Vagina (tissue), 2 donors: Measurements from ENCODE around the gene TSNAXIP1. TPM values are rescaled to one million over a fixed set of nuclear protein-coding genes. Genes with fewer than 3 reads are reported as not detected.

Source experiments
- DNase-seq, 2 donors: peaks; one replicate each; pipeline ENCODE4 v3.0.0-alpha.2; 2017; ENCODE audit errors: extremely low spot score in 2 of 2
- H3K27ac ChIP-seq: fragments of 200-600 bp; sonication (generic); one replicate; pipeline ENCODE4 v1.5.1; 2019
- H3K27me3 ChIP-seq: fragments of 200-600 bp; sonication (generic); one replicate; pipeline ENCODE4 v1.5.1; 2019
- H3K36me3 ChIP-seq, 2 donors: fragments of 200-600 bp; sonication (generic); one replicate each; pipeline ENCODE4 v1.5.1; 2017 to 2019
- H3K4me1 ChIP-seq: fragments of 200-600 bp; sonication (generic); one replicate; pipeline ENCODE4 v1.5.1; 2019
- H3K4me3 ChIP-seq, 2 donors: fragments of 200-600 bp; sonication (generic); 1 replicate in 1 of 2; 2 replicates in 1 of 2; pipeline ENCODE4 v1.5.1; 2016 to 2019
- H3K9me3 ChIP-seq: fragments of 200-600 bp; sonication (generic); one replicate; pipeline ENCODE4 v1.5.1; 2019
- CTCF ChIP-seq, 3 experiments: fragments of 450-650 bp in 2 of 3; fragments of 200-600 bp in 1 of 3; sonication (generic) in 1 of 3; IDR thresholded peaks; one replicate each; pipeline ENCODE4 v1.5.1; 2017 to 2019; ENCODE audit warnings: antibody characterized with exemption in 3 of 3, mild to moderate bottlenecking in 2 of 3, moderate library complexity in 2 of 3
- POLR2A ChIP-seq, 2 donors: fragments of 450-650 bp; IDR thresholded peaks; one replicate each; pipeline ENCODE4 v1.6.1; 2017; ENCODE audit warnings: antibody characterized with exemption in 2 of 2, mild to moderate bottlenecking in 2 of 2, moderate library complexity in 2 of 2
- POLR2AphosphoS5 ChIP-seq, 2 donors: sonication (generic); formaldehyde crosslinking; IDR thresholded peaks; one replicate each; pipeline ENCODE4 v1.9.0; 2017; ENCODE audit warnings: antibody characterized with exemption in 2 of 2, mild to moderate bottlenecking in 2 of 2, low read depth in 1 of 2; ENCODE audit not compliant: insufficient read depth in 1 of 2
- intact Hi-C: fragments of 100-400 bp; cut with DNase I; formaldehyde crosslinking; loops from one replicate; pipeline ENCODE4 v1.15.1; 2023
- total RNA-seq: library from RNA; depleted of rRNA; stranded (reverse); fragments of >200 nt; gene quantifications from one replicate; pipeline ENCODE4 v1.2.3, GENCODE V29; 2016

The TSNAXIP1 gene
- total RNA-seq, 1 donor from 2014 or later, result not detected

- DNase-seq, result no peak
- Histone ChIP-seq H3K9me3 (no peaks in the 10 kb centered on the region), H3K27ac (no peak overlapping the region), H3K4me1 (peaks cover 6% of the 10 kb centered on the region), H3K27me3 (no peaks in the 10 kb centered on the region), H3K4me3 (no peak overlapping the region), H3K36me3 (no peaks in the 10 kb centered on the region)
- intact Hi-C loops, result no loop called here
- TF ChIP-seq POLR2AphosphoS5 (IDR thresholded peaks at IDR 0.05; ENCODE audit: insufficient read depth in 1 of 2, low read depth in 1 of 2), result no peak
- TF ChIP-seq POLR2A (IDR thresholded peaks at IDR 0.05), result no peak
- no peak for TF ChIP-seq CTCF (IDR thresholded peaks at IDR 0.05)
Observed at GRCh38 chr16:67761924-67762323, 44.8 kb upstream of the TSNAXIP1 start.

GRCh38 chr16:67762385-67762784 lies 44.3 kb upstream of the TSNAXIP1 start:
- Histone ChIP-seq H3K9me3 (no peaks in the 10 kb centered on the region), H3K36me3 (no peaks in the 10 kb centered on the region), H3K27ac (no peak overlapping the region), H3K4me1 (peaks cover 6% of the 10 kb centered on the region), H3K4me3 (no peak overlapping the region), H3K27me3 (no peaks in the 10 kb centered on the region)
- no peak for DNase-seq
- intact Hi-C loops, result no loop called here
- TF ChIP-seq CTCF (IDR thresholded peaks at IDR 0.05) (no peak), POLR2A (IDR thresholded peaks at IDR 0.05) (no peak), POLR2AphosphoS5 (IDR thresholded peaks at IDR 0.05; ENCODE audit: insufficient read depth in 1 of 2, low read depth in 1 of 2) (no peak)

- intact Hi-C loops, result no loop called here
- Histone ChIP-seq H3K4me3 (no peak overlapping the region), H3K27ac (no peak overlapping the region), H3K9me3 (no peaks in the 10 kb centered on the region), H3K27me3 (no peaks in the 10 kb centered on the region), H3K36me3 (no peaks in the 10 kb centered on the region), H3K4me1 (peaks cover 6% of the 10 kb centered on the region)
- TF ChIP-seq CTCF (IDR thresholded peaks at IDR 0.05) (no peak), POLR2A (IDR thresholded peaks at IDR 0.05) (no peak), POLR2AphosphoS5 (IDR thresholded peaks at IDR 0.05; ENCODE audit: insufficient read depth in 1 of 2, low read depth in 1 of 2) (no peak)
- no peak for DNase-seq
Observed at GRCh38 chr16:67763066-67763465, 43.6 kb upstream of the TSNAXIP1 start.

GRCh38 chr16:67764158-67764667 lies 42.5 kb upstream of the TSNAXIP1 start:
- H3K4me3 ChIP-seq, result no peak overlapping the region
- TF ChIP-seq POLR2A (IDR thresholded peaks at IDR 0.05) (no peak), POLR2AphosphoS5 (IDR thresholded peaks at IDR 0.05; ENCODE audit: insufficient read depth in 1 of 2, low read depth in 1 of 2) (no peak), CTCF (IDR thresholded peaks at IDR 0.05) (no peak)
- peaks cover 6% of the 10 kb centered on the region for H3K4me1 ChIP-seq
- no peak overlapping the region for H3K27ac ChIP-seq
- no peaks in the 10 kb centered on the region for H3K9me3 ChIP-seq
- no peaks in the 10 kb centered on the region for H3K36me3 ChIP-seq
- no peaks in the 10 kb centered on the region for H3K27me3 ChIP-seq
- no peak for DNase-seq
- intact Hi-C loops, result no loop called here

GRCh38 chr16:67766291-67766690 lies 40.4 kb upstream of the TSNAXIP1 start:
- intact Hi-C loops, result no loop called here
- H3K27me3 ChIP-seq, result no peaks in the 10 kb centered on the region
- H3K4me3 ChIP-seq, result no peak overlapping the region
- peaks cover 0 to 8% of the 10 kb centered on the region in 2 donors for H3K36me3 ChIP-seq
- TF ChIP-seq CTCF (IDR thresholded peaks at IDR 0.05) (no peak), POLR2A (IDR thresholded peaks at IDR 0.05) (no peak), POLR2AphosphoS5 (IDR thresholded peaks at IDR 0.05; ENCODE audit: insufficient read depth in 1 of 2, low read depth in 1 of 2) (no peak)
- no peaks in the 10 kb centered on the region for H3K9me3 ChIP-seq
- no peak for DNase-seq
- no peaks in the 10 kb centered on the region for H3K4me1 ChIP-seq
- H3K27ac ChIP-seq, result no peak overlapping the region
